ENCODE data around the gene MTA3.
"Not testable (repeated sequence)": the region's sequence is repeated elsewhere in the genome, so short reads cannot be mapped to it uniquely, and the experiment has no call there.

Gene MTA3

DNA sequence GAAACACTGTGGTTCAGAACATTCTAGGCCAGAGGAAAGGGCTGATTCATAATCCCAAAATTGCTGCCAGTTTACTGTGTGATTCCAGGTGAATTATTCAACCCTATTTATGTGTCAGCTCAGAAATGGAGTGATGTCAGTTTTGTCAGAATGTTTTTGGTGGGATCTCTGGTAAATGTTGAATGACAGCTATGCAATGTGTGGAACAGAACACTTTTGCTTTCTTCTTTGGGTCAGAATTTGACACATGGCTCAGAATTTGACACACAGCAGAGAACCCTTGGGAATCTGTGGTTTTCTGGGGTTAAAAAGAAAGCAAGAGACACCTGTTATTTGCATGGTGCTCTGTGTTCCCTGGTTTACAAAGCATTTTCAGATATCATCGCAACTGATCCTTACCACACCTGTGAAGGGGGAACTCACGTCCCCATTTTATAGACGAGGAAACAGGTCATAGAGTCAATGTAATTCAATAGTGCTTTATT lies 1.6 kb upstream of the MTA3 start:
- in situ Hi-C loops (cut with MboI; ENCODE audit: low sequenced_read_pairs), result no loop called here

DNA sequence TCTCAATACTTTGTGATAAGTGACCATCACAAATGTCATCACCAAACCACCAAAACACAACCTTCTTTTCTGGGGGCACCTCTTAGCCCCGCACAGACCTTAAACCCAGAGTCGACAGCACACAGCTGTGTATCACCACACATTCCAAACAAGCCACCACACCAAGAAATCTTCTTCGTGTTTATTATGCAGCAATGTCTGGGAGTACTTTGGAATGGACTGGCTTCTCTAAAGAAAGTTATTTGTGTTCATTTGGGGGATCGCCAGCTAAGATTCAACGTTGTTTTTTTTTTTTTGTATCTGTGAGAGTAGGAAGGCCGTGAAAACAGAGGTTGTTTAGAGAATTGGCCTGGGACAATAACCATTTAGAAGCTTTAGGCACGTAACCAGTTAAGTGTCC lies 1.1 kb upstream of the MTA3 start:
- in situ Hi-C loops (cut with MboI; ENCODE audit: low sequenced_read_pairs), result no loop called here

DNA sequence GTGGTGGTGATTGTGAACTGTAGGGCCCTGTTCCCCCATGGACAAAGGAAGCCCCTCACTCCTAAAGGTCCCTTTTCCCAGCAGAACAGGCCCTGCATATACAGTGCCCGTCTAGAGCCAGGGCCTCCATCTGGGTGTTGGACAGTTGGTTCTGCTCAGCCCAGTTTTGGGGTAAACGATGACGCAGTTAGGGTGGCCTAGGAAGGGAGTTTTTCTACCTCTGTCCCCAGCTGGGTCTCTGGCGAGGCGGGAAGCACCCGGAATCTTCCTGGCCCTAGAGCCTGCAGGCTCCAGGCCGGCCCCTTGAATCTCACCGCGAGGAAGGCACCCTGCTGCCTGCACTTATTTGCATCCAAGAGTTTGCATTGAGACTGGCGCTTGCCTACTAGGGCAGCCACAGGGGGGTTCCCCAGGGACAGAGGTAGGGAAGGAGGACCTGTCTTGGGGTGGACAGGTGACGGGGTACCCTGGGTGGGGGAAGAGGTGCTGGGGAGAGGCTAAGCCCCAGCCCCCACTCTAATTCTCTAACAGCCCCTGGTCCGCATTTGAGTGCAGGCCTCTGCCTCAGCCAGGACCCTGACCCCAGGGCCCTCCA lies 529 bp upstream of the MTA3 start:
- in situ Hi-C loops (cut with MboI; ENCODE audit: low sequenced_read_pairs), result no loop called here

DNA sequence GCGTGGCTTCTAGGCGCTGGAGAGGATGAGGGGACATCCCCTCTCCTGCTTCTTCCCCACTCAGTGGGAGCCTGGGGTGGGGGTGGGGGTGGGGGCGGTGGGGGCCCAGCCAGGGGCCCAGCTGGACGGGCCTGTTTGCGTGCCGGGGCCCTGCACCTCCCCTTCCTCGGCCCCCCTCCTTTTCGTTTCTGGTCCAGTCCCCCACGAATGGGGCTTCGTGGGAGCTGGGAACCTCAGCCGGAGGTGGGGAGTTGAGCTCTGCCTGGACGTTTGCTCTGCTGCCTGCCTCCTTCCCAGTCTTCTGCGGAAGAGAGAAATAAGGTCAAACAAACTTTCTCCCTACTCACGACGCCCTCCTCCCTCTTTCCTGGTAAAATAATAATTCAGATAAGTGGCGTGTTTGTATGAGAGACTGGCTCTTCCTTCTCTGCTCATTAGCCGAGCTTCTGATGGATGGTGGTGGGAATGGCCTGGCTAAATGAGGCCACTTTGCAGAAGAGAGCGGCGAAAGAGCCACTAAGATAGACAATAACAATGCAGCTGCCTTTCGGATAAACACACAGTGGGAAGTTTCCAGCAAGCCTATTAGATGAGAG lies 782 bp downstream of the MTA3 start:
- in situ Hi-C loops (cut with MboI; ENCODE audit: low sequenced_read_pairs), result no loop called here

DNA sequence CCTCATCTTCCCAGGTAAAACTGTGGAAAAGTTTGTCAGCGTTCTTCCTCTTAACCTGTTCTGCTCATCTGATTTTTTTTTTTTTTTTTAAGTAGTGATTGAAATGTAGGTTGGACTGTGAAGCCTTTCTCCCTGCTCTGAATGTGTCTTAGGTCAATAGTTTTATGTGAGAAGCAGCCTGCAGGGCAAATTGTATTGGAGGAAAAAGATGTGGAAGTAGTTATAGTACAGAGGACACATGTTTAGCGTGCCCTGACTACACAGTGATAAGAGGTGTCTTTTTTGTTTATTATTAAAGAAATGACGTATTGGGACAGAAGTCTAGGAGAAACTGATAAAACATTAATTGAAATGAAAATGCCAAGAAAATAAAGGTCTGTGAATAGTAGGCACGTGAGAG lies 1.5 kb downstream of the MTA3 start:
- in situ Hi-C loops (cut with MboI; ENCODE audit: low sequenced_read_pairs), result no loop called here

DNA sequence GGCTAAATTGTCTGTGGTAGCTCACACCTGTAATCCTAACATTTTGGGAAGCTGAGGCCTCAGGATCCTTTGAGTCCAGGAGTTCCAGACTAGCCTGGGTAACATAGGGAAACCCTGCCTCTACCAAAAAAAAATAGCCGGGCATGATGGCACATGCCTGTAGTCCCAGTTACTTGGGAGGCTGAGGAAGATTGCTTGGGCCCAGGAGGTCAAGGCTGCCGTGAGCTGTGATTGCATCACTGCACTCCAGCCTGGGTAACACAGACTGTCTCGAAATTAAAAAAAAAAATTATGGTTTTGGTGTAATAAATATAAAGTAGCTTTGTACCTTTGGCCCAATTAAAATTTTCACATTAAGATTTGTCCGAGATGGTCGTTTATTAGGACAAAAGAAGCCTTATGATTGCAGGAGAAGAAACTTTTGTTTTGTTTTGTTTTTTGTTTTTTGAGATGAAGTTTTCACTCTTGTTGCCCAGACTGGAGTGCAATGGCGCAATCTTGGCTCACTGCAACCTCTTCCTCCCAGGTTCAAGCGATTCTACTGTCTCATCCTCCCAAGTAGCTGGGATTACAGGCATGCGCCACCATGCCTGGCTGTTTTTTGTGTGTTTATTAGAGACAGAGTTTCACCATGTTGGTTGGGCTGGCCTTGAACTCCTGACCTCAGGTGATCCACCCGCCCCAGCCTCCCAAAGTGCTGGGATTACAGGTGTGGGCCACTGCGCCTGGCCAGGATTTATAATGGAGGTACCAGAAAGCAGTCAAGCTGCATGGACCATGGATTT lies 4.1 kb downstream of the MTA3 start:
- in situ Hi-C loops (cut with MboI; ENCODE audit: low sequenced_read_pairs), result no loop called here

DNA sequence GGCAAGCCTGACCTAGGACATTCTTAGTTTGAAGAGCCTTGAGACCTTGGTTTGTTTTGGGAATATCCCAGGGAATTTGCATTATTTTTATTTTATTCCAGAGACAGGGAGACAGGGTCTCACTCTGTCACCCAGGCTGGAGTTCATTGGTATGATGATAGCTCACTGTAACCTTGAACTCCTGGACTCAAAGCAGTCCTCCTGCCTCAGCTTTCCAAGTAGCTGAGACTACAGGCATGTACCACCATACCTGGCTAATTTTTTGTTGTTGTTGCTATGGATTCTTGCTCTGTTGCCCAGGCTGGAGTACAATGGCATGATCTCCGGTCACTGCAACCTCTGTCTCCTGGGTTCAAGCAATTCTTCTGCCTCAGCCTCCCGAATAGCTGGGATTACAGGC lies 4.8 kb downstream of the MTA3 start:
- in situ Hi-C loops (cut with MboI; ENCODE audit: low sequenced_read_pairs), result no loop called here

DNA sequence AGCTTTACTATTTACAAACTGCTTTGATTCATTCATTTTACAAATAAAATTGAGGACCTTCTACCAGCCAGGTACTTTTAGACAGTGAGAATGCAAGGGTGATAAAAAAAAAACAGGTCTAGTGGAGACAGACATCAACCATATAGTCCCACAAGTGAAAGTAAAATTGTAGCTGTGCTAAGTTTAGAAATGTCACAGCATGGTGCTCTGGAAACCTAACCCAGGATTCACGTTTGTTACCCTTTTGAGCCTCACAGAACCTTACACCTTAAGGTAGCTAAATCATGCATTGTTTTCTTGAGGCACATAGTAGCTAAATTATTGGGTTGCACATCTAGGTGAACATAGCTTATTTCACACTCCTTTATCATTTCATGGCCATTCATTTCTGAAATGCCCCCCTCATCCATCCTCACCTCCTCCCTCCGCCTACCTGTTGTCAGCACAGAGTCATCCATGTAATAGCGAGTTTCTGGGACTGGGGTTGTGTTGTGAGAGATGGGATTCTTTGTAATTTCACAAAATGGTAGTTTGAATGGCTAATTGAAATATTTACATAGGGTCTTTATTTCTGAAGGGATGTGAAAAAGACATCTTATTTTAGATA lies 7.1 kb downstream of the MTA3 start:
- in situ Hi-C loops (cut with MboI; ENCODE audit: low sequenced_read_pairs), result no loop called here

DNA sequence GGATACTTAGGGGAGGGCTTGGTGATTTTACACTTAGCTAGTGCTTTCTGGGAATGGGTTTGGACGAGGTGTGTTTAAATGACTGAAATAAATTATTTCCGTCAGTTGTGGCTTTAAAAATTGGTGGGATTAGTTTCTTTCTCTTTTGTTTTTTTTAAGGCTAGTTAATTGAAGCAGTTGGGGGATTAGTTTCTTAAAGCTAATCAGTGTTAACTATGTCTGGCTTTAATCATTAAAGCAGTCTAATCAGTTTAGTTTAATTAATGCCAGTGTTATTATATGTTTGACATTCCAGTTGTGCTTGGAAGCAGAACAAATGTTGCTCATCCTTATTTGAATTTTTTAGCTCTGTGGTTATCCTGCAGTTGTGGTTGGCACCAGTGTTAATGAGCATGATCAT lies 10.2 kb downstream of the MTA3 start:
- in situ Hi-C loops (cut with MboI; ENCODE audit: low sequenced_read_pairs), result no loop called here

DNA sequence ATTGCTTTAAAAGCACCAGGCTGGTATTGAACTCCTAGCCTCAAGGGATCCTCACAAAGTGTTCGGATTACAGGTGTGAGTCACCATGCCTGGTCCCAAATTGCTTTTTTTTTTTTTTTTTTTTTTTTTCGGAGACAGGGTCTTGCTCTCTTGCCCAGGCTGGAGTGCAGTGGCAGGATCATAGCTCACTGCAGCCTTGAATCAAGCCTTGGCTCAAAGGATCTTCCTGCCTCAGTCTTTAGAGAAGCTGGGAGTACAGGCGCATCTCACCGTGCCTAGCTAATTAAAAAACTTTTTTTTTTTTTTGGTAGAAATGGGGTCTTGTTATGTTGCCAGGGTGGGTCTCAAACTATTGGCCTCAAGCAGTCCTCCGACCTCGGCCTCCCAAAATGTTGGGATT lies 12.8 kb downstream of the MTA3 start:
- in situ Hi-C loops (cut with MboI; ENCODE audit: low sequenced_read_pairs), result no loop called here

DNA sequence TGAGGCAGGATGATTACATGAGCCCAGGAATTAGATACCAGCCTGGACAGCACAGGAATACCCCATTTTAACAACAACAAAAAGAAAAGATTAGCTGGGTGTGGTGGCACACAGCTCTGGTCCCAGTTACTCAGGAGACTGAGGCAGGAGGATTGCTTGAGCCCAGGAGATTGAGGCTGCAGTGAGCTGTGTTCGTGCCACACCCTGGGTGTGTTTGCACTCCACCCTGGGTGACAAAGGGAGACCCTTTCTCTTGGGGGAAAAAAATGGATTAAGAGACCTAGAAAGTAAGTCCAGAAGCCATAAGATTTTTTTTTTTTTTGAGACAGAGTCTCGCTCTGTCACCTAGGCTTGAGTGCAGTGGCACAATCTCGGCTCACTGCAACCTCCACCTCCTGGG lies 16.2 kb downstream of the MTA3 start:
- in situ Hi-C loops (cut with MboI; ENCODE audit: low sequenced_read_pairs), result not testable (repeated sequence)

DNA sequence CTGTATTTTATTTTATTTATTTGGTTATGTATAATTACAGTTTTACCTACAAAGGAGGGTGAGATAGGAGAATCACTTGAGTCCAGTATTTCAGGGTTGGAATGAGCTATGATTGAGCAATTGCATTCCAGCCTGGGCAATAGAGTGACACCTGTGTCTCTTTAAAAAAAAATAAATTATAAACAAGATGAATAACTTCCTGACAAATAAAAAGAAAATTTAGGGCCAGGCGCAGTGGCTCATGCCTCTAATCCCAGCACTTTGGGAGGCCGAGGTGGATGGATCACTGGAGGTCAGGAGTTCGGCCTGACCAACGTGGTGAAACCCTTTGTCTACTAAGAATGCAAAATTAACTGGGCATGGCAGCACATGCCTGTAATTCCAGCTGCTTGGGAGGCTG lies 17.3 kb downstream of the MTA3 start:
- in situ Hi-C loops (cut with MboI; ENCODE audit: low sequenced_read_pairs), result no loop called here

DNA sequence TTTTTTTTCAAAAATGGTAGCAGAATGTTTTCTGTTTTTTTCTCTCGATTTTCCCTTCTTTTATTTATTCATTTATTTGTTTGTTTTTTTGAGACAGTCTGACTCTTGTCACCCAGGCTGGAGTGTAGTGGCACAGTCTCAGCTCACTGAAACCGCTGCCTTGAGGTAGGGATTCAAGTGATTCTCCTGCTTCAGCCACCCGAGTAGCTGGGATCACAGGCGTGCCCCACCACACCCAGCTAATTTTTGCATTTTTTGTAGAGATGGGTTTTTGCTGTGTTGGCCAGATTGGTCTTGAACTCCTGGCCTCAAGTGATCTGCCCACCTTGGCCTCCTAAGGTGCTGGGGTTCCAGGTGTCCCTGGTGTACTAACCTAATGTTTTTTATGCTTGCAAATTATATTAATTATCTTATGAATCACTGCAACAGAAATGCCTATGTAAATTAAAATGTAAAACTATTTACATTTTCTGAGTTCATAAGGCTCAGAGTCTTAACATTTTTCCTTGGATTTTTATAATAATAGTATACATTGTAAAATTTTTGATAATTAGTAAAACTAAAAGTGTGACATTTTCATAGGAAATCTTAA lies 19.2 kb downstream of the MTA3 start:
- in situ Hi-C loops (cut with MboI; ENCODE audit: low sequenced_read_pairs), result no loop called here

DNA sequence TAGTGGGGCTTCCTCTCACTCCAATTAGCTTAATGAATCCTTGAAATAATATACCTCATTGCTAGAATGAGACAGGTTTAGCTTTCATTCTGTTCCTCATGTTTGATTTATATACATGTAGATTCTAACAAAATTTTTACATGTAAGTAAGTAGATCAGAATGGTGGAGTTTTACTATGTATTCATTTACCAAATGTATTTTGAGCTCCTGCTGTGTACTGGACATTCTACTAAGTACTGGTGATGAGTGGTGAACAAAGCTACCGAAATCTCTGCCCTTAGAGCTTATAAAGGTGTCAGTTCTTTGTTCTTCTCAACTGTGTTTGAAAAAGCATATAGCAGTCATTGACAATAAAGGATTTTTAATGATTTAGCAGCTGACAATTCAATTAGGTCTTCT lies 19.7 kb downstream of the MTA3 start:
- in situ Hi-C loops (cut with MboI; ENCODE audit: low sequenced_read_pairs), result no loop called here

DNA sequence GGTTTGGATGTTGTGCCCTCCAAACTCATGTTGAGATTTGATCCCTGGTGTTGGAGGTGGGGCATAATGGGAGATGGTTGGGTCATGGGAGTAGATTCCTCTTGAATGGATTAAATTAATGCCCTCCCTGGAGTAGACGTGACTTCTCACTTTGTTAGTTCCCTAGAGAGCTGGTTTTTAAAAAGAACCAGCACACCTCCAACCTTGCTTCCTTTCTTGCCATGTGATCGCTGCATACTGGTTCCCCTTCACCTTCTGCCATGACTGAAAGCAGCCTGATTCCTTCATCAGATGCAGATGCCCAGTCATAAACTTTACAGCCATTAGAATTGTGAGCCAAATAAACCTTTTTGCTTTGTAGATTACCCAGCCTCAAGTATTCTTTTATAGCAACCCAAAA lies 21.7 kb downstream of the MTA3 start:
- in situ Hi-C loops (cut with MboI; ENCODE audit: low sequenced_read_pairs), result no loop called here

DNA sequence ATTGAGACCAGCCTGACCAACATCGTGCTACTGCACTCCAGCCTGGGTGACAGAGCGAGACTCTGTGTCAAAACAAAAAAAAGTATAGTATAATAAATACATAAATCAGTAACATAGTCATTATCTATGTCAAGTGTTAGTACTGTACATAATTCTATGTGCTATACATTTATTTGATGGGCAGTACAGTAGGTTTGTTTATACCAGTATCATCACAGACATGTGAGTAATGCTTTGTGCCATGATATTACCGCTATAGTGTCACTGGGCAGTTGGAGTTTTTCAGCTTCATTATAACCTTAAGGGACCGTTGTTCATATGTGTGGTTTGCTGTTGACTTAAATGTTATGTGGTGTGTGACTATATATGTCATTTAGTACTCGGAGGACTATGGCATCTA lies 24.9 kb downstream of the MTA3 start:
- in situ Hi-C loops (cut with MboI; ENCODE audit: low sequenced_read_pairs), result no loop called here

DNA sequence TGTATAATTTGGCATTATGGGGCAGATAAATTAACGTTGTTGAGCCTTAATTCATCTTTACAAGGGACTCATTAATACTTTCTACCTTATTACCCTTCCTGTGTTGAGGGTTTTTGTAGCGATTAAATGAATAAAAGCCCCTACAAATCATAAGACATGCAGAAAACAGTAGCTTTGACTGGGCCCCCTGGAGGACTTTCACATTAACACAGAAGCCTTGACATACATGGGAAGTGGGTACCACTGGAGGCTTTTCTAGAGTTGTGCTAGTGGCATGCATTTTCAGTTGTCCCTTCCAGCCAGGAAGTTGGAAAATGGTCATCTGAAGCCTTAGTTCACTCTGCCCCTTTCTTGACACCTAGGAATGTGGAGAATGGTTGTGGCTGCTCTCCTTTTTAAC lies 30.2 kb downstream of the MTA3 start:
- in situ Hi-C loops (cut with MboI; ENCODE audit: low sequenced_read_pairs), result no loop called here

DNA sequence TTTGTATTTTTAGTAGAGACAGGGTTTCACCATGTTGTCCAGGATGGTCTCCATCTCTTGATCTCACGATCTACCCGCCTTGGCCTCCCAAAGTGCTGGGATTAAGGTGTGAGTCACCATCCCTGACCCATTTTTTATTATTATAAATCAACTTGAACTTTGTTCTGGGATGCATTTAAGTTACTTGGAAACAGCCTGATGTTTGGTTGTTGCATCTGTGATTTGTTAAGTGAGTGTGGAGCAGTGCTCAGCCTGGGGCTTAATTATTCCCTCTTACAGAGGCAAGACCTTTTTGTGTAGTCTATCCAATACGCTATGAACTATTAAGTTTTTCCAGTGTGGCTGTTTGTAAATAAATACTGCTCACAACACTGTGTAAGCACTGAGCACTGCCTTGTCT lies 32.6 kb downstream of the MTA3 start:
- in situ Hi-C loops (cut with MboI; ENCODE audit: low sequenced_read_pairs), result no loop called here

DNA sequence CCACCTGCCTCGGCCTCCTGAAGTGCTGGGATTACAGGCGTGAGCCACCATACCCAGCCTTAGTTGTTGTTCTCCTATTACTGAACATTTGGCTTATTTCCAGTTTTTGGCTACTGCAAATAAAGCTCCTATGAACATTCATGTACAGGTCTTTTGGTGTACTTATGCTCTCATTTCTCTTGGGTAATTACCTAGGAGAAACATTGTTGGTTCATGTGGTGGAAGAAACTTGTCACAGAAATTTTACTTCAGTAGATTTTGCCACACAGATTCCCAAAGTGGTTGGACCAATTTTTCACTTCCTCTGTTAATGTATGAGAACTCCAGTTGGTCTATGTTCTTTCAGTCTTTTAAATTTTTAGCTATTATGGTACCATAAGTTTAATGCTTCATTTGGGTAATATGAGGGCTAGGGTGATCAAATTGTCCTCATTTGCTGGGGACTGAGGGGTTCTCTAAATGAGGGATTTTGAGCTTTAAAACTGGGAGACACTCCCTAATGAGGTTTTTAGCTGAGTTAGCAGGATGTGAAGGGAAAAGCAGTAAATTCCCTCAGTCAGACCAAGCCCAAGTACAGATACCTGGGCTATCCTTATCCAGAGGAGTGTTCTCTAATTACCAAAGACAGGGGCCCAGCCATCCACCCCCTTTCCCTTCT lies 33.9 kb downstream of the MTA3 start:
- in situ Hi-C loops (cut with MboI; ENCODE audit: low sequenced_read_pairs), result no loop called here

DNA sequence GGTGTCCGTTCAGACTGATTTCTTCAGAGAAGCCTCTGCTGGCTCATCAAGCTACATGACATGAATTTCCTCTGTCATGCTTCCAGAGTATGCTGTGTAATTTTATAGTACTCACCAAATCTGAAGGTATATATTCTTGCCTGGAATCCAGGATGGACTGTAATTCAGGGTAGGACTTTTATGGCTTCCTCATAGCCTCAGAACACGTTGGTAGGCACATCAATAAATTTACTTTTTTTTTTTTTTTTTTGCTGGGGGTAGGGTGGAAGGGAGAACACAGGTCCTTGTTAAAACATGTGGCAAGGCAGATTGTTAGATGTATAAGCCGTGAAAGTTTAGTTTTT lies 34.4 kb downstream of the MTA3 start:
- in situ Hi-C loops (cut with MboI; ENCODE audit: low sequenced_read_pairs), result no loop called here

DNA sequence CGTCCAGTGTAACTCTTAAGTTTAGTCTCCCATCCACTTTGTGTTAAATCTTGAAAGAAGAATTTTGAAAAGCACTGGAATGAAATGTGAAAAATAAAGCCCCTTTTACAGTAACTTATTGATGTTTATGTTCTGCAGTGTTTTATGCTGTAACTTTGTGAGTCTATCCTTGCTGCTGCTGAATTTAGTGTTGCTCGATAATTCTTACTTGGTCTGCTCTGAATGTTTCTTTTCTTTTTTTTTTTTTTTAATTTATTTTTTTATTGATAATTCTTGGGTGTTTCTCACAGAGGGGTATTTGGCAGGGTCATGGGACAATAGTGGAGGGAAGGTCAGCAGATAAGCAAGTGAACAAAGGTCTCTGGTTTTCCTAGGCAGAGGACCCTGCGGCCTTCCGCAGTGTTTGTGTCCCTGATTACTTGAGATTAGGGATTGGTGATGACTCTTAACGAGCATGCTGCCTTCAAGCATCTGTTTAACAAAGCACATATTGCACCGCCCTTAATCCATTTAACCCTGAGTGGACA lies 36.0 kb downstream of the MTA3 start:
- in situ Hi-C loops (cut with MboI; ENCODE audit: low sequenced_read_pairs), result not testable (repeated sequence)

All from hTERT RPE-1 (cell line).